IPS-NIHi7 (cell line): ENCODE measurements around the gene SEMA4D.
A peak's percentile ranks its signal among the peaks of the same experiment; 100 is the strongest.
"Not testable (repeated sequence)": the region's sequence is repeated elsewhere in the genome, so short reads cannot be mapped to it uniquely, and the experiment has no call there.

Source experiments
- DNase-seq: peaks from one replicate; pipeline ENCODE4 v3.0.0; 2012; ENCODE audit warnings: mixed read lengths; ENCODE audit errors: extremely low spot score

The SEMA4D gene

DNA sequence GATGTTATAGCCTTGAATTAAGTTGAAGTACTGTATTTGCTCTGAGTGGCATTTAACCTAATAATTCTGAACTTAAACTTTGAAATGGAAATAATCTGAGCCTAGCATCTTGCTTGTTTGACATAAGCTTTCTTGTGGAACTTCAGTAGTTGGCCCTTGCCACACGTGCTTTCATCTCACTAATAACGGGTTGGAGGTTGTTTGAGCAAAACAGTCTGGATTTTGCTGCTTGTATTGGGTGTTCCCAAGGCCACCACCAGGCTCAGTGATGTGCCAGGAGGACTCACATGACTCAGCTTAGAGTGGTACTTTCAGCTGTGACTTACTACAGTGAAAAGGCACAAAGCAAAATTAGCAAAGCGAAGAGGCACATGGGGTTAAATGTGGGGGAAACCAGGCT is 143.9 kb downstream of the SEMA4D start:
- no peak for DNase-seq

DNA sequence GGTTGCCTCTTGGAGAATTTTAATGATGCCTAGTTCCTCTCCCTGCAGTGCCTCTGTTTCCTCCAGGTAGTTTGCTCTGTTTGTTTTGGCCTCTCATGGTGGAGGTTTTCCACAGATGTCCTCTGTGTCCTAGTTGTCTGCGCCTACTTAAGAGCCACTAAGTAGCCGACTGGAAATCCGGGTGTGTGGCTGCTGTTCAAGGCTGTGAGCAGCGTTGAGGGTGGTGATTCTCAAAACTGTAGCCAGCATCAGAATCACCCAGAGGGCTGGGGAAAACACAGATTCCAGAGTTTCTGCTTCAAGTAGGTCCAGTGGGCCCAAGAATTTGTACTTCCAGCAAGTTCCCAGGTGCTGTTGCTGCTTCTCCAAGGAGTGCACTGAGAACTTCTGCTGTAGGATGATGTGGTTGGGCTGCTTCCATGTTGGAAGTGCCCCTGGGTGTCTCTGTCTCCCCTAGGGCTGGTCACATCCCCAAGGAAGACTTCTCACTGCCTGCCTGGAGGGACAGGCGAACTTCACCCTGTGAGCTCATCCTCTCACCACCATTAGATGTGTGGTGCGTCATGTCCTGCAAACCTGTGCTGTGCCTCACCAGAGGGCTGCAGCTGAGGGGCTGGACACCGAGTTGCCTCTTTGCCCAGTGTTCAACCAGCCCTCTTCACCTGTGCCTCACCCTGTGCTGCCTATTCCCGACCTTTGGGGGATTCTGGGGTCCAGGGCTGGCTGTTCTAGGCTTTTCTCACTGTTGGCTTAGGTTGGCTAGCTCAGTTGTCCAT is 144.9 kb downstream of the SEMA4D start:
- DNase-seq = no peak

DNA sequence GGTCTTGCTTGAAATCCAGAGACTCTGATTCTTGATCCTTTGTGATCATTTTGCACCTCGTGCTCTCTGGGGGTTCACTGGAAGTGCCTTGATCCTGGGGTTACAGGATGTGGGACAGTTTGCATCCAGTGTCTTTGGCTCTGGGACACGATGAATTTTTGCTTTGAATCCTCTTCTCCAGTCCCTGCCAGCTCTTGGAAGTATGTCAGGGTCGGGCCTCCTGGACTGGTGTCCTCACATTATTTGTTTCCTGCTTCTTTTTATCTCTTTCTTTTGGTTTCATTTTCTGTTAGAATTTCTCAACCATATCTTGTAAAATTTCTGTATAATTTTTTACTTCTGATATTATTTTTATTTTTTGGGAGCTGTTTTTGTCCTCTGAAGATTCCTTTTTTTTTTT is 145.5 kb downstream of the SEMA4D start:
- no peak for DNase-seq

DNA sequence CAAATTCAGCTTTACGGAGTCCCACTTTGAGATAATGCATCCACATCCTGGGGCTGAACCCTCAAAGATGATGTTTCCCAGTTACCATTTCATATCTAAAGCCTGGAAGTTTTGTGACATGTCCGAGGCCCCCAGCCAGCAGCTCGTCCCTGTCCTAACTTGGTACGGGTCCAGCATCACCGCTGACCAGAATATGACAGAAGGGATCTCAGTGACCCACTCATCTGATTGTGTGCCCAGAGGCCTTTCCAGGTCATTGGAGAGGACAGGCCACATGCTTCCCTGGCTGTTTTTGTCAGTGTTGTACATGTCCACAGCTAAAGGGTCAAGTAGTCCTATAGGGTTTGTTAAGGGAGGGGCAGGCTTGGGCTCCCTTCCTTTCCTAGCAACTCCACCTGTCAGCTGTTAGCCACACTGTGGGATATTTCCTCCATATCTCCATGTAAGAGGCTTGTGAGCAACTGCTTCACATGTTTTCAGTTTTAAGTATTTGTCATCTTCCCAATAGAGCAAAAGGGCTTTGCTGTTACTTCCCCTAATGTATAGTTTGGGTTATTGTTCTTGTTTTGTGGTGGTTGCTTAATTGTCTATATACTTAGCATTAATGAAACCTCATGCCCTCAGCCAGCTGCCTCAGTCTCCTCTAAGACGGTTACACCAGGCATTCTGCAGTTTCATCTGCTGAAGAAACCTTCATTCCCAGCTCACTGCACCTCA is 146.2 kb downstream of the SEMA4D start:
- no peak for DNase-seq

DNA sequence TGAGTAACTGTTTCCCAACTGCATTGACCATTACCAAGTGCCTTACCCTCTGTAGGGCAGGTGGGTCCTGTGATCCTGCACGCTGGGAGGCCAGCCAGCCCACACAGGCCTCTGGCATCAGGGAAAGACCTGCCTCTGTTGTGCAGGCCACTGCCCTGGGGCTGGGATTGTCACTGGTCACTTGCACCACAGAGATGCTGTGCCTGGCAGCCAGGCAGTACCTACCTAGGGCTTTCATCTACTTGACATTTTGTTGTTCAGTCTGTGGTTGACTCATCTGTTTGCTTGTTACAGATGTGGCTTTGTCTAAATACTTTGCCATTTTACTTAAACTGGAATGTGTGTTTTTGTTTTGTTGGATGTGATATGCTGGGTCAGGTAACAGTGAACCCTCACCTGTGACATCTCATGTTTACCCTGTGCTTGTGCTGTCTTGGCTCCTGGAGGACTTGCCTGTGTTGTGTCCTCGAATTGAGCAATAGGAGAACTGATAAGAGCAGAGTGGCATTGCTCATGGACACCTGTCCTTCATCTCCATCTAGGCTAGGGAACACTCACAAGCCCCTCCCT is 146.8 kb downstream of the SEMA4D start:
- DNase-seq = no peak

DNA sequence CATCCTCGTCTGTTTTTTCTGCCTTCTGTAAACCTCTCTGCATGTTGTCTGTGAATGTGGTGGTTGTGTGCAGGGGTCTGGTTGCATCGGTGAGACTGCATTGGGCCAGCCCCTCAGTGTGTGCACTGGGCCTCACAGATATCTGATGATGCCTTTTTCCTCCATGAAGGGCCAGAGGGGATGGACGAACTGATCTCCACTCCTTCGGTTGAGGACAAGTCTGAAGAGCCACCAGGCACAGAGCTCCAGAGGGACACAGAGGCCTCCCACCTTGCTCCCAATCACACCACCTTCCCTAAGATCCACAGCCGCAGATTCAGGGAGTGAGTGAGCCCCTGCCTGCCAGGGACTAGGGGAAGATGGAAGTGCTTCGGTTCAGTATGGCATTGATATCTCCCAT is 148.3 kb downstream of the SEMA4D start:
- DNase-seq = no peak

DNA sequence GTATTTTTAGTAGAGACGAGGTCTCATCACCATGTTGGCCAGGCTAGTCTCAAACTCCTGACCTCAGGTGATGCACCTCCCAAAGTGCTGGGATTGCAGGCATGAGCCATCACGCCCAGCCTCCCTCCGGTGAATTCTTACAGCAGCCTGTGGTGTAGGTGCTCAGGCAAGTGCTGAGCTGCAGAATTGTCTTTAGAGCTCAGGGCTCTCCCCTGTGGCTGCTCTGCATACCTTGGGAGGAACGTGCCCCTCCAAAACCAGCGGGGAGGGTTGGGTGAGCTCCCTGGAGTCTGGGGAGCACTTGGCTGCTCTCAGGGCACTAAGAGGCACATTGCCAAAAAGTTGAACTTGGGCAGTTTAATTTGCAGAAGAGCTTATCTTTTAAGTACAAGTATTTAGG is 150.3 kb downstream of the SEMA4D start:
- DNase-seq = no peak

DNA sequence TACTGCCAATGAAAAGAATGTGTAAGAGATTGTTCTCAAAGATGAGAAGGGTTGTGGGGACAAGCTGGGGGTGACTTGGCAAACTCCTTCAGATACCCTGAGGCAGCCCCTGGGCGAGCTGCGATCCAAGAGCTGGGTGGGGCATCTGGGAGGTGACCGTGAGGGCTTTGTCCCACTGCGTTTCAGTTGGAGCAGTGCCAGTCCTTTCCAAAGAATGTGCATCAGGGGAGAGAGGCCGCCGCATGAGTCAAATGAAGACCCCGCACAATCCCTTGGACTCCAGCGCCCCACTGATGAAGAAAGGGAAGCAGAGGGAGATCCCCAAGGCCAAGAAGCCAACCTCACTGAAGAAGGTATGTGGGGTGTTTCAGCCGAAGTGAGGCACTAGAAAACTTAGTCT is 151.2 kb downstream of the SEMA4D start:
- DNase-seq = no peak

DNA sequence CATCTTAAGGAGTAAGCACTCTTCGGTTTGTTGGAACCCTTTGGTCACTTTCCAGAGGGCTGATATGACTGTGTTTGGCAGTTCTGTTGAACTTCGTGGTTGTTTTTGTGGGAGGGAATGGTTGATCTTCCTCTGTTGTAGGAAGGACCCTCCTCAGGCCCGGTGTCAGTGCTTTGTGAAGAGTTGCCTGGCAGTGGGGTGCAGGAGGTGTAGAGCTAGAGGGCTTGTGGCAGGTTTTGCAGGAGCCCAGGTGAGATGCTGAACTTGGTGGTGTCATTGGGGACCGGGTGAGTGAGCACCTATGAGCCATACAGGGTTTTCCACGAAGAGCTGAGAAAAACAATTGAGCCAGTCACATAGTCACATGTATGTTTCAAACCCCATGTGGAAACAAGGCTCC is 152.4 kb downstream of the SEMA4D start:
- no peak for DNase-seq

DNA sequence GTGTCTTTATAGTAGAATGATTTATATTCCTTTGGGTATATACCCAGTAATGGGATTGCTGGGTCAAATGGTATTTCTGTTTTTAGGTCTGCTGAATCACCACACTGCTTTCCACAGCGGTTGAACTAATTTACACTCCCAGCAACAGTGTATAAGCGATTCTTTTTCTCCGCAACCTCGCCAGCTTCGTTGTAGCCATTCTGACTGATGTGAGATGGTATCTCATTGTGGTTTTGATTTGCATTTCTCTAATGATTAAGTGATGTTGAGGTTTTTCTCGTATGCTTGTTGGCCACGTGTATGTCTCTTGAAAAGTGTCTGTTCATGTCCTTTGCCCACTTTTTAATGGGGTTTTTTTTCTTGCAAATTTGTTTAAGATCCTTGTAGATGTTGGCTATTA is 154.1 kb downstream of the SEMA4D start:
- DNase-seq = not testable (repeated sequence)

DNA sequence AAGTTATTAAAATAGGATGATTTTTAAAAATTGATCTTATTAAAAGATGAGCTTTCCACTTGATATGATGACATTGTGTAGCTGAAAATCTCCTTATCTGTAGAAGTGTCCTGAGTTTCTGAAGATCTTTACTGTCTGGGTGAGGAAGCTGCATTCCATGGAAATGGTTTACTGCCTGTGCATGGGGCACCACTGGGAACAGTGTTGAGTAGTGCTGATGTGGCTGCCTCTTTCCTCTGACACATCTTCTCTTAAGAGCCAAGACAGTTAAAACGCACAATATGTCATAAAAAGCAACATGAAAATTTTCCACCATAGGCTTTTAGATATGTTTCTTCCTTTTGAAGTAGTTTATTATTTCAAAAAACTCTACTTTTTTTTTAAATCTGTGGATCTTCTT is 155.0 kb downstream of the SEMA4D start:
- no peak for DNase-seq

DNA sequence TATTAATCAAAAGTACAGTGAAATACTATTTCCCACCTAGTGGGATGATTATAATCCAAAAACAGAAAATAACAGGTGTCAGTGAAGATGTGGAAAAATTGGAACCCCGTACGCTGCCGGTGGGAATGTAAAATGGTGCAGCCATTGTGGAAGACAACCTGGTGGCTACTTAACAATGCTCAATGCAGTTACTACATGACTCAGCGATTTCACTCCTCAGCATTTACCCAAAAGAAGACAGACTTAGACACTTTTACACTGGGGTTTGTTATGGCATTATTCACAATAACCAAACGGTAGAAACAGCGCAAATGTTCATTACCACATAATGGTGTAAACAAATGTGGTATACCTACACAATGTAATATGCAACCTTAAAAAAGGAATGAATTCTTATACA is 155.7 kb downstream of the SEMA4D start:
- no peak for DNase-seq

DNA sequence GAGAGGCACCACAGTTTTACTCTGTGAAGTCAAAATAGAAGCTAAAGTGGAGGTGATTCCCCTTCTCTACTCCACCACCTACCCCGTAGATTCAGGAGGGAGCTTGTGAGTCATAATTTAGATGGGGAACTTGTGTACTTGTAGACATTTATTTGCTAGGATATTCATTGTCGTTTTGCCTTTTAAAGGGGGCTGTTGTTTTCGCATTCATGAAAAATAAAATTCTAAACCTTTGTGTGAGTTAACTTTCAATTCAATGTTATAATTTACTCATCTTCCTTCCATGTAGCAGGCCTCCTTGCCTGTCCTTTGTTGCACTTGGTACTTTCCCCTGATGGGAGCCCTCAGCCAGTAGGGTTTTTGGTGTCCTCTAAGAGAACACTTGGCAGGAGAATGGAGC is 157.6 kb downstream of the SEMA4D start:
- no peak for DNase-seq

DNA sequence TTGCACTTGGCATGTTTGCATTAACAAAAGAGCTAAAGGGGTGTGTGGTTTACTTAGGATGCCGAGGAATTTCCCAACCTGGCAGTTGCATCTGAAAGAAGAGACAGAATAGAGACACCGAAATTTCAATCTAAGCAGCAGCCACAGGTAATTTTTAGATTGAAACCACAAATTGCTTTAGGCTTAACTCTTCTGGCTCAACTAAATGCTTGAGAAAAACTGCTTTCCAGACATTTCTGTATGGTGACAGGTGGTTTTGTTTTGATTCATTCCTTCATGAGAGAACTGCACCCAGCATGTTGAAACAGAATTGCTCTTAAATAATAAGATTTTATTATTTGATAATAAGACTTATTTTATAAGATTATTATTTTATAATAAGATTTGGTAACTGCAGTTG is 158.1 kb downstream of the SEMA4D start:
- DNase-seq = no peak

DNA sequence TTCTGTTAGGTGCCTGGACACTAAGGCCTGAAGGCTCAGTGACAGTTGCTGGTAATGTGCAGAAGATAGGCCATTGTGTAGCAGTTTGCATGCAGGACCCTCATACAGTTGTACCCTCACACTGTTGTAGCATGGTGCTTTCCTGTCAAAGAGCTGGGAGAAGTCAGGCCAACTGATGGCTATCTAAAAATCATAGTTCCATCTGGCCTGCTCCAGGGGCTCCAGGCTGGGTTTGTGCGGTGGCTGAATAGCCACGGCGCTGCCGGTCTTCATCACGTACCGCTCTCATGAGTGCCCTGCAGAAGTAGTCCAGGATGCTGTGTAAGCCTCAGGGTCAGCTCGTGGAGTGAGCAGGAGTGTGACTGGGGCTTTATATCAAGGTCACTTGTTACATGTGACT is 167.4 kb downstream of the SEMA4D start:
- no peak for DNase-seq

DNA sequence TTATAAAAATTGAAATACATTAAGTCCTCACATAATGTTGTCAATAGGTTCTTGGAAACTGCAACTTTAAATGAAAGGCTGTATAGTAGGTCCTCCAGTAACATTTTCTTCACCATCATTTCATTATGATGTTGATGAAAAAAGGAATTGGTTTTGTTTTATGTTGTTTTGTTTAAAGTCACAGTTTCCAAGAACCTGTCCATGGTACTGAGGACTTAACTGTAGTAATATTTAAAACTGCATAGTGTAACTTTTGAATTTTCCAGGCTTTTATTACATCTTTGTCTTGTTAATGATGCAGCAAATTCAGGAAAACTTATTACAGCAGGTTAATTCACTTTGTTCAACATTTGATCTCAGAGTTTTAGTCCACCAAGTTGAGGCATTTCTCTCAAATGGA is 168.0 kb downstream of the SEMA4D start:
- no peak for DNase-seq

DNA sequence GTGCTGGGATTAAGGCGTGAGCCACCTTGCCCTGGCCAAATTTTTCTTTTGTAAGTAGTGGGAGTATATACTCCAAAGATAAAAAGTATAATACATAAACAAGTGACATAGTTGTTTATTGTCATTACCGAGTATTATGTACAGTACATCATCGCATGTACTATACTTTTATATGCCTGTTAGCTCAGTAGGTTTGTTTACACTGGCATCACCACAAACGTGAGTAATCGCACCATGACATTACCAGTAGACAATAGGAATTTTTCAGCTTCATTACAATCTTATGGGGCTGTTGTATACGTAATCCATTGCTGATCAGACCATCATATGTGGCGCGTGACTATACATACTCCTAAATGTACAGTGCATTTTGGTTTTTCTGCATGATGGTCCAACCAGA is 169.8 kb downstream of the SEMA4D start:
- DNase-seq = no peak

DNA sequence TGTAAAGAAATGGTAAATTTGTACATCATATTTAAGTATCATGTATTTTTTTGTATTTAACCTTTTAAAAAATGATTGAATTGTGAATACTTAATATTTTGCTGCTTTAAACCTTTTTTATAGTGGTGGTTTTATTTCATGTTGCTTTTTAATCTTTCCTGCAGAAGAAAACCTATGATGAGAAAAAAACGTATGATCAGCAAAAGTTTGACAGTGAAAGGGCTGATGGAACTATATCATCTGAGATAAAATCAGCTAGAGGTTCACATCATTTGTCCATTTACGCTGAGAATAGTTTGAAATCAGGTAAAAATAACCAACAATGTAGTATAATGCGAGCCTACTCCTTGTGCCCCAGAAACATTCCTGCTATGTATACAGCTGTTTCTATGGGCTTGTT is 172.2 kb downstream of the SEMA4D start:
- no peak for DNase-seq

DNA sequence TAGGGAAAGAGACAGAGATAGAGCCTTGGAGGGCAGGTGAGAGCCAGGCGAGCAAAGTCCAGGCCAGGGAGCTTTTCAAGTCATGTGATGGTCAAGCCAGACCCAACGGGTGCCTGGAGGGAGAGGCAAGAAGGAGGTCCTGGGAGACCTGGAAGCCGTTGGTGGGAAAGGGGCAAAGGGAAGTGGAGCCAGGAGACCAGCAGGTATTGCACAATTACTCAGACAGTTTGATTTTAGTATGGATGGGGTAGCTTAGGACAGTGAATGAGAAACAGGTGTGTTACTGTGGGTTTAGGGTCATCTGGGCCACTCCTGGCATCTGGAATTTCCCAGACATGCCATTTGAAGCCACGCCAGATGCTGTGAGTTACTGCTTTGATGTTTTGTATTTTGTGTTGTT is 174.5 kb downstream of the SEMA4D start:
- DNase-seq = no peak

DNA sequence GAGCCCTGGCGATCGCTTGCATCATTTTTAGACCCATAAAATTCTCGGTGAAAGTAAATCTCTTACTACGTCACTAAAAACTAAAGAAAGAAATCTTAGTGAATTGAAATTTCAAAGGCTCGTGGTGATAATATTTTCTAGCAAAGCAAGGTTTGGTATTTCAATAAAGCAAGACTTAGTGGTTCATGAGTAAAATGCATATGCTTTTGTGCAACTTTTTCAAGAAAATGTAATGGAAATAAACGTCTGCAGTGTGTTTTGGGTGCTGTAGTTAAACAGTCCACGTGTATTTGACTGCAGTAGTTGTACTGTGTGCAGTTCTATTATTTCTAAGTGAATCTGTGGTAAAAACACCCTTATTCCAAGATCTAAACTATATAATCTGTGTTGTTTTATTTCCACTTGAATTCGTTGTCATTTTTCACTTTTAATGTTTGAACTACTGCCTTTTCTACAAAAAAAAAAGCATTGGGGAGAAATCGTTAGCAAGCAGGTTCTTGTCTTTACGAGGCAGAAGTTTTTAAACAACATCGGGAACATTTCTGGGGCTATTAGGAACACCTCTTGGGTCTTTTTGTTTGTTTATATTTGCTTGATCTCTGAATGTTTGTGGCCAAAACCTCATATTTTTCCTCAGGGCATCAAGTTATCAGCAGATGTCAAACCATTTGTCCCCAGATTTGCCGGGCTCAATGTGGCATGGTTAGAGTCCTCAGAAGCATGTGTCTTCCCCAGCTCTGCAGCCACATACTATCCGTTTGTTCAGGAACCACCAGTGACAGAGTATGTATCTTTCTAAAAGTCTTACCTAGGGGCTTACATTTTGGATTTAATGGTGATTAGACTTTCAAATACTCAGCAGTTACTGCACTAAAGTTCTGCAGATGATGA is 178.7 kb downstream of the SEMA4D start:
- no peak for DNase-seq

DNA sequence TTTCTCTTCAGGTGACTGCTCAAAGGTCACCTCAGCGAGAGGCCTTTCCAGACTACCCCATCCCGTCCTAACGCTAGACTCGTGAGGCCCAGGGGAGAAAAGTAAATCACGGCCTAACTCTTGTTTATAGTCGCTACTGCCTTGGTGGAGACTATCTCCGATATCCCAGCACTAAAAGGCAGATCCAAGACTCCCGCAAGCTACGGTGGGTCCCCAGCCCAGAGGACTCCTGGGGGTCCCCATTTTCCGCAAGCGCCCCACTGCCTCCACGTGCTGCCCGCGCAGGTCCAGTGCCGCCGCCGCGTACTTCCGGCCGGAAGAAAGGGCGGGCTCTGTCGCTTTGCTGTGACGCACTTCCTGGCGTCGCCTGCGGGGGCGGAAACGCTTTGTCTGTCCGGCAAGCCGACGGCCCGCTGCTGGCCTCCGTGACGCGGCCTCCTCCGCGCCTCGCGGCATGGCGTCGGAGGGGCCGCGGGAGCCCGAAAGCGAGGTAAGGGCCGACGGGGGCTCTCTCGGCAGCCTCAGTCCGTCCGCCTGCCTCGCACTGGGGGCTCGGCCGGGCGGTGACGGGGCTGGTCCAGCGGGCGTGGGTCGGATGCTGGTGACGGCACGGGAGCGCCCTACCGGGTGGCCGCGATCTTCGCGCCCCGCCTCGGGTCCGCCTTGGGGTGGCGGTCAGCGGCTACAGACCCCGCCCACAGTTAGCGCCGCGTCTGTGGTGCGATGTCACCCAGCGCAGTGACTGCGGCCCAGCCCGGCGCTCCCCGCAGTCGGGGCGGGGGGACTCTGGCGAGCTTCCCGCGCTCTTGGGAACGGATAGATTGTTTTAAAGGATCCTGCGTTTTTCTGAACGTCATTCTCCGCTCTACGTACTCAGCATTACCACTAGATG is 179.5 kb downstream of the SEMA4D start, which contains the start of gene SECISBP2:
SECISBP2 (plus strand) TSS at position 378 of the 892 bp plus-strand sequence; CDS start at position 455, 77 bp downstream.
- peak; percentile 93 for DNase-seq
